ENCODE data around the gene TMC7. TPM values are rescaled to one million over a fixed set of nuclear protein-coding genes. Genes with fewer than 3 reads are reported as not detected.
A peak's percentile ranks its signal among the peaks of the same experiment; 100 is the strongest.

Gene TMC7
- total and polyA plus RNA-seq, 8 donors: 3.0 to 9.7 (median 3.8) TPM

DNA sequence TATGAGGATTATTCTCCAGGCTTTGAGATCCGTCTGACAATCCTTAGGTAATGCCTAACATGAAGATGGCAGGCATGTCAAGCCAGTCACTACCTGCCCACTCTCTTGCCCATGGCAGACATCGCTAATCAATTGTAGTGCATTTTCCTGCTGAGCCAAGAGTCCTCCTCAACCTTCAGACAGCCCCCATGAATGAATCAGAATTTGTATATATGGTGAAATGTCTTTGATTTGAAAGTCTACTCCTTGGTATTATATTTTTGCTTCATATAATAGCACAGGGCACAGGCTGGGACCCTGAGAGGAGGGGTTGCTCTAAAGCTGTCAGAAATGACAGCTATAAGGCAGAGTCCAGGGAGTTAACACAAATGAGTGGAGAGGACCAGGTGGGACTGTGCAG lies 56.7 kb downstream of the TMC7 start:
- DNase-seq (no peak), ATAC-seq (no peak)
- H3K4me3 ChIP-seq: no peak overlapping the region
- H3K4me1 ChIP-seq: no peaks in the 10 kb centered on the region
- H3K9me3 ChIP-seq: peaks cover 0 to 2% of the 10 kb centered on the region in 2 donors
- peaks cover 0 to 6% of the 10 kb centered on the region in 2 donors for H3K36me3 ChIP-seq
- no peak overlapping the region for H3K27ac ChIP-seq
- H3K27me3 ChIP-seq: no peaks in the 10 kb centered on the region
- intact Hi-C loops (cut with DNase I): no loop called here
- TF ChIP-seq, protein P1, sequence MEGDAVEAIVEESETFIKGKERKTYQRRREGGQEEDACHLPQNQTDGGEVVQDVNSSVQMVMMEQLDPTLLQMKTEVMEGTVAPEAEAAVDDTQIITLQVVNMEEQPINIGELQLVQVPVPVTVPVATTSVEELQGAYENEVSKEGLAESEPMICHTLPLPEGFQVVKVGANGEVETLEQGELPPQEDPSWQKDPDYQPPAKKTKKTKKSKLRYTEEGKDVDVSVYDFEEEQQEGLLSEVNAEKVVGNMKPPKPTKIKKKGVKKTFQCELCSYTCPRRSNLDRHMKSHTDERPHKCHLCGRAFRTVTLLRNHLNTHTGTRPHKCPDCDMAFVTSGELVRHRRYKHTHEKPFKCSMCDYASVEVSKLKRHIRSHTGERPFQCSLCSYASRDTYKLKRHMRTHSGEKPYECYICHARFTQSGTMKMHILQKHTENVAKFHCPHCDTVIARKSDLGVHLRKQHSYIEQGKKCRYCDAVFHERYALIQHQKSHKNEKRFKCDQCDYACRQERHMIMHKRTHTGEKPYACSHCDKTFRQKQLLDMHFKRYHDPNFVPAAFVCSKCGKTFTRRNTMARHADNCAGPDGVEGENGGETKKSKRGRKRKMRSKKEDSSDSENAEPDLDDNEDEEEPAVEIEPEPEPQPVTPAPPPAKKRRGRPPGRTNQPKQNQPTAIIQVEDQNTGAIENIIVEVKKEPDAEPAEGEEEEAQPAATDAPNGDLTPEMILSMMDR (IDR thresholded peaks at IDR 0.05): no peak

DNA sequence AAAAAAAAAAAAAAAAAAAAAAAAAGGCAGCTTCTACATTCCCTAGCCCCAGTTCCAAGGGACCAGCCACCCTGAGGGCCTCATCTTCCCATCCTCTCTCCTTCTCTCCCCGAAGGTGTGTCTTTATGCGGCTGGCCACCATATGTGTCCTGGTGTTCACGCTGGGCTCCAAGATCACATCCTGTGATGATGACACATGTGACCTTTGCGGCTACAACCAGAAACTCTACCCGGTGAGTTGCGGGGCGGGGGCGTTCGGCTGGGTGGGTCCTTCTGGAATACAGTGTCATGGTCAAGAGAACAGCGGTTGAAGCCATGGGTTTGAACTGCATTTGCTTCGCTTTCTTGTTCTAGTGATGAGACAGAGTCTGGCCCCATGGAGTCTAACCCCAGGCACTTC lies 61.0 kb downstream of the TMC7 start:
- Histone ChIP-seq H3K4me1 (no peaks in the 10 kb centered on the region), H3K36me3 (no peaks in the 10 kb centered on the region), H3K27me3 (no peaks in the 10 kb centered on the region), H3K4me3 (no peak overlapping the region), H3K27ac (no peak overlapping the region), H3K9me3 (no peaks in the 10 kb centered on the region)
- ATAC-seq (no peak), DNase-seq (no peak)
- TF ChIP-seq, protein P1 (IDR thresholded peaks at IDR 0.05): no peak
- intact Hi-C loops (cut with DNase I): no loop called here

DNA sequence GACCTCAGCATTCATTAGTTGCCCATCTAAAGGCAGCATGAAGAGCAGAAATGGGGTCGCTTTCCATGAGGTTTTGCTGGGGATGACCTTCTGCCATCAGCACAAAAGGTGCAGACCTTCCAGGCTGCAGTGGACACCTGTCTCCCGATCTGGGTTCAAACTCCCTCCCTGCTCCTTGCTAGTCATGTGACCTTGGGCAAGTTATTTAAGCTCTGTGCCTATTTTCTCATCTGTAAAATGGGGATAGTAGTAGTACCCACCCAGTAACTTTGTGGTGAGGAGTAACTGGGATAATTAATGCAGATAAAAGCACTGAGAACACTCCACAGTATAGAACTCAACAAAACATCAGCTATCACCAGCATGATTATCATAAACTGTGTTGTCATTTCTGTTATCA lies 62.3 kb downstream of the TMC7 start:
- intact Hi-C loops (cut with DNase I): no loop called here
- ATAC-seq (no peak), DNase-seq (no peak)
- Histone ChIP-seq H3K4me3 (no peak overlapping the region), H3K4me1 (no peaks in the 10 kb centered on the region), H3K9me3 (no peaks in the 10 kb centered on the region), H3K36me3 (peaks cover 0 to 4% of the 10 kb centered on the region in 2 donors), H3K27me3 (no peaks in the 10 kb centered on the region), H3K27ac (no peak overlapping the region)
- TF ChIP-seq, protein P1 (IDR thresholded peaks at IDR 0.05): no peak

DNA sequence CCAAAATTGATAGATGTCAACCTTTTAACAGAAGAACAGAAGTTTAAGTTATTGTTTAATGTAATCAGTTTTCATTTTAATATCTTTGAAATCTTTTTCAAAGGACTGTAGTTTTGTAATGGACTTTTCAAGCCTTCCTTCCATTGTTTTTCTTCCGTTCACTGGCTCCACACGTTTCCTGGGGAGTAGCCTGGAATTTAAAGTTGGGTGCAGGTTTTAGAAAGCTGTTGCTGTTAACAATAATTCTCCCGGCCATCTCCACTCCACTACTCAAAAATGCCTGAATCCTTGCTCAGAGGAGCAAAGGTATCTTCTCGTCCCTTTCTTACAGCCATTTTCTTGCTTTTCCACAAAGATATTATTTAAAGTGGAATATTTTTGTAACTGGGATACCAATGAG lies 79.0 kb downstream of the TMC7 start:
- TF ChIP-seq, protein P1 (IDR thresholded peaks at IDR 0.05): no peak

DNA sequence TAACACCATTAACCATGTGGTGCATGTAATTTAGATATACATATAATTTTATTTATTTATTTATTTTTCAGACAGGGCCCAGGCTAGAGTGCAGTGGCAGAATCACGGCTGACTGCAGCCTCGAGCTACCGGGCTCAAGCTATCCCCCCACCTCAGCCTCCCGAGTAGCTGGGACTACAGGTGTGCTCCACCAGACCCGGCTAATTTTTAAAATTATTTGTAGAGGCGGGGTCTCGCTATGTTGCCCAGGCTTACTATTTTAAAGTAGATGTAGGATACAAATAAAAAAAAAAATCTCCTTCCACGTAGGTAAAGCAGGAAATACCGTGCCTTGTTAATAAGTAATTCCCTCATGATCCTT lies 83.2 kb downstream of the TMC7 start:
- H3K27me3 ChIP-seq: no peaks in the 10 kb centered on the region
- TF ChIP-seq, protein P1 (IDR thresholded peaks at IDR 0.05): no peak
- no peaks in the 10 kb centered on the region for H3K9me3 ChIP-seq
- H3K36me3 ChIP-seq: peaks cover 0 to 6% of the 10 kb centered on the region in 2 donors
- intact Hi-C loops (cut with DNase I): no loop called here
- no peak for DNase-seq
- H3K27ac ChIP-seq: peak overlapping the region; percentile 98 to 99
- H3K4me3 ChIP-seq: peak overlapping the region; percentile 68 to 69
- ATAC-seq: no peak
- peaks cover 0 to 17% of the 10 kb centered on the region in 2 donors for H3K4me1 ChIP-seq

More for the DNA sequence above, 79.0 kb downstream of the TMC7 start:
- Histone ChIP-seq H3K9me3 (no peaks in the 10 kb centered on the region), H3K36me3 (no peaks in the 10 kb centered on the region), H3K4me1 (peaks cover 0 to 5% of the 10 kb centered on the region in 2 donors), H3K27ac (peak overlapping the region in 1 of 2 donors; percentile 49), H3K4me3 (no peak overlapping the region), H3K27me3 (no peaks in the 10 kb centered on the region)
- ATAC-seq (no peak), DNase-seq (no peak)
- intact Hi-C loops (cut with DNase I): no loop called here

Measured in left lung (tissue), 10 donors.